Activated naive CD8-positive, alpha-beta T cell treated with anti-CD3 and anti-CD28 coated beads for 36 hours (primary cell): ENCODE results near the gene CCNL1. TPM values are rescaled to one million over a fixed set of nuclear protein-coding genes. Genes with fewer than 3 reads are reported as not detected.

Experiments
- DNase-seq: peaks from one replicate; pipeline ENCODE4 v3.0.0; 2021
- H3K27ac Mint-ChIP-seq: one replicate; pipeline ENCODE4 v1.8.0; 2022; ENCODE audit warnings: mild to moderate bottlenecking, moderate library complexity, mixed read lengths
- H3K27me3 Mint-ChIP-seq: one replicate; pipeline ENCODE4 v1.8.0; 2022; ENCODE audit warnings: mild to moderate bottlenecking, mixed read lengths
- H3K36me3 Mint-ChIP-seq: one replicate; pipeline ENCODE4 v1.8.0; 2021; ENCODE audit warnings: mild to moderate bottlenecking, mixed read lengths
- H3K4me1 Mint-ChIP-seq: one replicate; pipeline ENCODE4 v1.8.0; 2021; ENCODE audit warnings: mixed read lengths
- H3K4me3 Mint-ChIP-seq: one replicate; pipeline ENCODE4 v1.8.0; 2022; ENCODE audit warnings: mild to moderate bottlenecking, moderate library complexity, mixed read lengths
- H3K9me3 Mint-ChIP-seq: one replicate; pipeline ENCODE4 v1.8.0; 2022; ENCODE audit warnings: mixed read lengths
- total RNA-seq, 2 experiments: library from RNA; stranded (reverse); gene quantifications; one replicate each; pipeline ENCODE4 v1.2.3, GENCODE V29; 2021

The CCNL1 gene
- total RNA-seq, 2 experiments from 2014 or later: 139 to 156 TPM

DNA sequence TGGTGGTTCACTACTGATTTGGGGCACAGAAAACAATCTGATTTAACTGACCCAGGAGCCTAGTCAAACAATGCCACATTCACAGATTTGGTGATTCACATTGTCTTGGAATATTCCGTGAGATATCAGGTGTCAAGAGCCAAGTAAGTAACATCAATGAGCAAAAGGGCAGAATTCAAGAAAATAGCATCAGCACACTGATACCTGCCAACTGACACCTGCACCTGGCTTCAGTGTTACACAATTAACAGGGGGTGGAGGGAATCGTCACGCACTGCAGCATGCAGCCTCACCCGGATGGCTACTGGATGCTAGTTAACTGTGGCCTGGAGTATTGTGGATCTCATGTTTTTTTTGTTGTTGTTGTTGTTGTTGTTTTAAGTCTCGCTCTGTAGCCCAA, 17.6 kb downstream of the CCNL1 start:
- H3K4me1 Mint-ChIP-seq: peaks cover 6% of the 10 kb centered on the region
- no peaks in the 10 kb centered on the region for H3K27me3 Mint-ChIP-seq
- DNase-seq: no peak
- H3K4me3 Mint-ChIP-seq: no peak overlapping the region
- no peaks in the 10 kb centered on the region for H3K9me3 Mint-ChIP-seq
- H3K36me3 Mint-ChIP-seq: peaks cover 26% of the 10 kb centered on the region
- no peak overlapping the region for H3K27ac Mint-ChIP-seq

DNA sequence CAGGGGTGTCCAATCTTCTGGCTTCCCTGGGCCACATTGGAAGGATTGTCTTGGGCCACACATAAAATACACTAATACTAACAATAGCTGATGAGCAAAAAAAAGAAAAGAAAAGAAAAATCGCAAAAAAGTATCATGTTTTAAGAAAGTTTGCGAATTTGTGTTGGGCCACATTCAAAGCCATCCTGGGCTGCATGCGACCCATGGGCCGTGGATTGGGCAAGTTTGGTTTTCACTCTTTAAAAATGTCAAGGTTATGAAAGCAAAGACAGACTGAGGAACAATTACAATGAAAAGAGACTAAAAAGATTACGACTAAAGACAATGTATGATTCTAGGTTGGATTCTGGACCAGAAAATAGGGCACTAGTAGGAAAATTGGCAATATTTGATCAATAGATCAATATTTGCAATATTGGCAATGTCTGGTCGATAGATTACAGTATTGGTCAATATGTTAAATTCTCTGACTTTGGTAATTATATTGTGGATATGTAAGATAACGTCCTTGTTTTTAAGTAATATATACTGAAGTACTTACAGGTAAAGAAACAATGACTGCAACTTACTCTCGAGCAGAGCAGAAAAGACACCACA, 19.9 kb downstream of the CCNL1 start:
- no peak overlapping the region for H3K4me3 Mint-ChIP-seq
- peak overlapping the region; percentile 19 for H3K27ac Mint-ChIP-seq
- DNase-seq: no peak
- peaks cover 11% of the 10 kb centered on the region for H3K36me3 Mint-ChIP-seq
- H3K9me3 Mint-ChIP-seq: no peaks in the 10 kb centered on the region
- no peaks in the 10 kb centered on the region for H3K27me3 Mint-ChIP-seq
- H3K4me1 Mint-ChIP-seq: peaks cover 10% of the 10 kb centered on the region

DNA sequence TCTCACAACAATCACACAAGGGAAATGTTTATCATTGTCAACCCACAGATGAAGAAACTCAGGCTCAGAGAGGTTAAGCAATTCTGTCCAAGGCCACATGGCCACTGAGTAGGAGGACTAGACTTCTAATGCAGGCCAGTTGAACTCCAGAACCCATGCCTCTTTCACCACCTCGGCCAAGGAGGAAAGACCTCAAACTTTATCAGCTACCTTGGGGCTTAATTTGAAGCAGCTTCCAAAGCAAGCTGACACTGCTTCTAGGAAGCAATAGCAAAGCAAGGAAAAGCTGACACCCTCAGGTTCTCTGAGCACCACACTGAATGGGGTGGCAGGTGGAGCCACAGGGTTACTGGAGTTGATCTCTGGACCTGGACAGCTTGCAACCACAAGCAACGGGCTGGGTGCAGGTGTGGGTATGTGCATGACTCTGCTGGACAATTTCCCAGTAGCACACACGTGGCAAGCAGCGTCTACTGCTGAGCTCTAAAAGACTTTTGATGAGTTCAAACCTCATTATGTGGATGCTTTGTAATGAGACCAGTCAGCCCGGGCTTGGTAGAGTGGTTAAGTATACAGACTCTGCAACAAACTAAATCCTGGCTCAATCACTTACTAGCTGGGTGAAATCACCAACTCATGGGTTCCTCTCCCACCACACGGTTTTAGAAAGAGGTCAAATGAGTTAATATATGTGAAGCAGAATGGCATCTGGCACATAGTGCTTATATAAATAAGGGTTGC, 23.1 kb downstream of the CCNL1 start:
- DNase-seq: no peak
- Mint-ChIP-seq H3K27ac (peak overlapping the region; percentile 29), H3K27me3 (no peaks in the 10 kb centered on the region), H3K4me1 (peaks cover 29% of the 10 kb centered on the region), H3K9me3 (no peaks in the 10 kb centered on the region), H3K36me3 (peaks cover 6% of the 10 kb centered on the region), H3K4me3 (no peak overlapping the region)

DNA sequence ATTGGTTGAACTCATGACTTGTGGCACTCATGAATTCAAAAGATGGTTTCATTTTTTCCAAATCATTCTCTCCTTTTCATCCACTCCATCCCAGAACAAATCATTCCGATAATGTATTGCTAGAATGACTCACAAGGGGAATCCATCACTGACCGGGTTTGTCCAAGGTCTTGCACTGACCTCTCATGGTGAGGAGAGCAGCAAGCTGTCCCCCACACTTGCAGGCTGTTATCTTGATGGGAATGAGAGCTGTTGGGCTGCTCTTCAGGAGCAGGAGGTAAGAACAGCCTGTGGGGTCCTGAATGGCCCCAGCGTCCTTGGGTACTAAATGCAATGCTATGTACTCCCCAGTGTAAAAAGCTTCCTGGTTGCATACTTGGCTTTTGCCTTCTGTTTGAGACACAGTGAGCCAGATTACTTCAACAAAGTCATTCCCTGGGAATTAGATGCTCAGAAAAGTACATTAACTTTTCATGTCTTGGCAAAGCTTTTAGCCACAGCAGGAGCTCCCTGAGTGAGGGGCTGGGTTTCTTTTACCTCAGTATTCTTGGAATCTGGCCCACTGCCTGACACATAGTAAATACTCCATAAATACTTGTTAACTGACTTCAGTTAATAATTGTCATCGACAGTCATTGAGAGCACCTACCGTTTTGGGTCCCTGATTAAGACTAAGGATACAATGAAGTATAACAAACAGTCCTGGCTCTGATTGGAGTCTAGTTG, 24.1 kb downstream of the CCNL1 start:
- no peaks in the 10 kb centered on the region for H3K27me3 Mint-ChIP-seq
- no peak overlapping the region for H3K27ac Mint-ChIP-seq
- peaks cover 6% of the 10 kb centered on the region for H3K36me3 Mint-ChIP-seq

DNA sequence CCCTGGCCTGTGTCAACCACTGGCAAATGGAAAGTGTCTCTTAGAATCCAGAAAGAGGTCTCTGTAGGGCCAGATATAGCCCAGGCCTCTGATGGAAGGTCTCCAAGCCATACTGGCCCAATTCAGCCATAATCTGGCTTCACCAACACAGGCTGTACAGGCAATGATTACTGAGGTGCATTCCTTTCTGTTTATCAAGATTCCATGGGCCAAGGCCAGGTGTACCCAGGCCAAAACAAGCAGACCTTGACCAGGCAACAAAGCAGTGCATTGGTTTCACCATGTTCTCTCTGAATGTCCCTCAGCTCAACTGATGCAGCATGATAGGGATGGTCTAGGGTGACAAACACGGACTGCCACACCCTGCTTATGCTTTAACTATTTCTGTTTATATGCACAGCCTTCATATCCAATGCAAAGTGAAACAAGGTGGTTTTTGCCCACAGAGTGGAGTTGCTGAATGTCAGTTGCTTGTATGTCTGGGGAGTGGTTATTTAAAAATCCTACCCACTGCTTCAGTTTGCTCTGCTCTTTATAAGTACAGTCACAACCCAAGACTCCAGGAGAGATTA, 25.2 kb downstream of the CCNL1 start:
- no peaks in the 10 kb centered on the region for H3K9me3 Mint-ChIP-seq
- no peak overlapping the region for H3K4me3 Mint-ChIP-seq
- H3K27ac Mint-ChIP-seq: no peak overlapping the region
- no peaks in the 10 kb centered on the region for H3K27me3 Mint-ChIP-seq
- H3K4me1 Mint-ChIP-seq: peaks cover 47% of the 10 kb centered on the region
- H3K36me3 Mint-ChIP-seq: peaks cover 6% of the 10 kb centered on the region
- DNase-seq: no peak

More for the DNA sequence above, 24.1 kb downstream of the CCNL1 start:
- Mint-ChIP-seq H3K4me1 (peaks cover 38% of the 10 kb centered on the region), H3K9me3 (no peaks in the 10 kb centered on the region), H3K4me3 (no peak overlapping the region)
- DNase-seq: no peak

DNA sequence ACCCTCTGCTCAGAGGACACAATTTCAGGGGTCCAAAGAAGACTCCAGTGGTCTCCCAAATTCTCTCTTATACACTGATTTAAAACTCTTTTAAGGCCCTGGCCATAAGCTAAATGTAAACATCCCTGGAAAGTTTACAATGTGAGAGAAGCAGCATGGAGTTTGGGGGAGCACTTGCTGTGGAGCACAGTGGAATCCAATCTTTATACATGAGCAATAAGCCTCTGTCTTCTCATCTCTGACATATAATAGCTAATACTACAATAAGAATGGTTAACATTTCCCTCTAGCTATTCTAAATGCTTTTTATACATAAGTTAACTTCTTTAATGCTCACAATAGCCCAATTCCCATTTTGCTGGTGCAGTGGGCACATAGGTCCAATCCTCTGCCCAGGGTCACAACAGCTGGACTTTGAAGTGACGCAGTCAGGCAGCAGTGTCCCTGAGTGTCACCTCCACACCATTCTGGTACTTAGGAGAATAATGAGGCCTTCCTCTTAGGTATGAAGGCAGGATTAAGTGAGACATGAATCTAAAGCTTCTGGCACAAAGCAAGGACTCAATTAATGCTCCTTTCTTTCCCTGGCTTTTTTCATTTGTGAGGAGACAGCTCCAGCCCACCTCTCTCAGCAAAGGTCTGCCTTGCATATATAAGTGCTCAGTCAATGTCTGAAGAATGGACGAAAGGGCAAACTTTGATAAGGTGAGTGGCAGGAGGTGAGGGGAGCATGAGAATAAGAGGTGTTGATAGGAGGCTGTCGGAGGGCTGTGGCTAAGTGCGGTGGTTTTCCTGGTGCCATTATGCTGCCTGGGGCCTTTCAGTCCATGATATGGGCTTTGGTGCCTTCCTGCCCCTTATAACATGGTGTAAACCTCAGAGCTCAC, 26.3 kb downstream of the CCNL1 start:
- Mint-ChIP-seq H3K27ac (no peak overlapping the region), H3K36me3 (peaks cover 6% of the 10 kb centered on the region), H3K27me3 (no peaks in the 10 kb centered on the region), H3K9me3 (no peaks in the 10 kb centered on the region), H3K4me1 (peaks cover 57% of the 10 kb centered on the region), H3K4me3 (no peak overlapping the region)
- no peak for DNase-seq

DNA sequence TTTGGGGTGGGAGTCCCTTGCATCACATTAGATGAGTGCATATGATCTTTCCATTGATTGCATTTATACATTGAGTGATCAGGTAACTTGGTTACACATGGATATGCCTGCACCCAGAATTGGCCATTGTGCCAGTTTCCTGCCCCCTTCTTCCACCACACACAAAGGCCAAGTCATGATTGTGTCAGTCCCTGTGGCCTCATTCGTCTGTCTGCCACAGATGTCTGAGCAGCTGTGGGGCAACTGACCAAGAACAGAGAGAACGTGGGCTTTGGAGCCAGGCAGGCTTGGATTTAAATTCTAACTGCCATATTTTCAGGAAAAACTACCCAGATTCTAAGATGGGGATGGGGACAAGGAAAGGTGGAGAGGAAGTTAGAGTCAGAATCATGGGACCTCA, 27.0 kb downstream of the CCNL1 start:
- no peak for DNase-seq
- no peak overlapping the region for H3K4me3 Mint-ChIP-seq
- peaks cover under 1% of the 10 kb centered on the region for H3K36me3 Mint-ChIP-seq
- no peaks in the 10 kb centered on the region for H3K9me3 Mint-ChIP-seq
- H3K27me3 Mint-ChIP-seq: no peaks in the 10 kb centered on the region
- peaks cover 65% of the 10 kb centered on the region for H3K4me1 Mint-ChIP-seq
- no peak overlapping the region for H3K27ac Mint-ChIP-seq

DNA sequence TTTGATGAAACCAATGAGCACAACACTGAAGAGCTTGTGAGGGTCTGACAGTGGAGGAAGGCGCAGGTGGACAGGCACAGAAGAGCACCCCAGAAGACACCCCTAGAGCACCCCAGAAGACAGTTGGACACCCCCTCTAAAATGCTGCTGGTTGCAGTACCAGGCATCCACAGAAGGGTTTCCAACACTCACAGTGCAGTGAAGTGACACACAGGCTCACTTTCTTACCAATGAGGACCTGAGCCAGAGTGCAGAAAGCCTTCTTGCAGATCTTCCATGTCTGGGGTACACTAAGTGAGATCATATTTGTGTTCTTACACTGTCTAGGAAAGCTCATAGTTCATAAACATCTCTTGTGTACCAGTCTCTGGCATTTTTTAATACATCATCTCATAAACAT, 27.6 kb downstream of the CCNL1 start:
- H3K27me3 Mint-ChIP-seq: no peaks in the 10 kb centered on the region
- H3K4me1 Mint-ChIP-seq: peaks cover 67% of the 10 kb centered on the region
- H3K36me3 Mint-ChIP-seq: no peaks in the 10 kb centered on the region
- H3K27ac Mint-ChIP-seq: peak overlapping the region; percentile 13
- no peaks in the 10 kb centered on the region for H3K9me3 Mint-ChIP-seq
- H3K4me3 Mint-ChIP-seq: no peak overlapping the region
- DNase-seq: no peak

DNA sequence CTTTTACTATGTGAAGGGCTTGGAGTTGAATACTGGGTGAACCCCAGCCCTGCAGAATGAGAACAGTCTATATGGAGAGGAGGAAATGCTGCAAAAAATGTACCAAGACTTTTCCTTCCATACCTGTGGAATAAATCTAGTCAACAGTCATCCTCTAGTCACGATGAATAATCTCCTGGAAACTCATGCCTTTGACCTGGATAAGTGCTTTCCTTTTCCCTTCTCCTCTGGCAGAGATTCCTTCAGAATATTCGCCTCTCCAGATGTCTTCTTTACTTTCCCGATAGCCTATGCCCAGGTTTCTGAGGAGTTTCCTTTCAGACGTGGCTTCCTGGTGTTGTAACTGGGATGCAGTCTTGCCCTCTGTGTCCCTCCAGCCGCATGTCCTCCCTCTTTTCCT, 28.1 kb downstream of the CCNL1 start:
- H3K27me3 Mint-ChIP-seq: no peaks in the 10 kb centered on the region
- no peak for DNase-seq
- no peaks in the 10 kb centered on the region for H3K9me3 Mint-ChIP-seq
- peaks cover 67% of the 10 kb centered on the region for H3K4me1 Mint-ChIP-seq
- H3K4me3 Mint-ChIP-seq: no peak overlapping the region
- H3K27ac Mint-ChIP-seq: peak overlapping the region; percentile 84
- H3K36me3 Mint-ChIP-seq: no peaks in the 10 kb centered on the region

DNA sequence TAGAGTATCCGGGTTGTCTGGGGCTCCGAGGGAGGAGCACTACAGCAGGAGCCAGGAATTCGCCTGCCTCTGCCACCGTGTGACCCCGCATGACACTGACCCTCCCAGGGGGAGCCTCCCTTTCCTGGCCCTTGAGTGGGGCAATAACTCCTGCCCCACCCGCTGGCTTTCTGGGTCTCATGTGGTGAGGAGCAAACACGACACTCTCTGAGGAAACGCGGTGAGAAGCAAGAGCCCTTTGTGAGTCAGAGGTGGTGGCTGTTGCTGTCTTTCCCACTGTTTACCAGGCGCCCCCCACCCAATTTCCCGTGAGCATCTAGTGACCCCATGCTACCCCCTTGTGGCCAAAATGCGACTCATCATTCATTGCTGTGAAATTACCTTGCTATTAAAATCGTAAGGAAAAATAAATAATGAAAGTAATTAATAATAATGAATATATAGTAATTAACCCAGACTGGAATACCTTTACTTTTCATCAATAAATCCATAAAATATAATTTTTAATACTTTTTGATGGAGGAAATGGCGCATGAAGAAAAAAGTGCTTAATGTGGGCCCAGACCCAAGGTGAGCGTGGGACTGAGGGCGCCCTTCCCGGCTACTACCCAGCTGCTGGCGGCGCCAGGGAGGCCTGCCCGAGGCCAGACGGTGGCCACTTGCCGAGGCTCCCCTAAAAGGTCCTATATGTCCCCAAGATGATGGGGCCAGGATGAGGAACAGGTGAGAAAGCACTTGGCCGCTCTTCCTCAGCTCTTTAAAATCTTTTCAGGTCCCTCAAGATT, 29.3 kb downstream of the CCNL1 start:
- H3K36me3 Mint-ChIP-seq: no peaks in the 10 kb centered on the region
- DNase-seq: peak; percentile 67
- peak overlapping the region; percentile 74 for H3K4me3 Mint-ChIP-seq
- no peaks in the 10 kb centered on the region for H3K9me3 Mint-ChIP-seq
- no peaks in the 10 kb centered on the region for H3K27me3 Mint-ChIP-seq
- H3K27ac Mint-ChIP-seq: peak overlapping the region; percentile 93
- peaks cover 67% of the 10 kb centered on the region for H3K4me1 Mint-ChIP-seq

DNA sequence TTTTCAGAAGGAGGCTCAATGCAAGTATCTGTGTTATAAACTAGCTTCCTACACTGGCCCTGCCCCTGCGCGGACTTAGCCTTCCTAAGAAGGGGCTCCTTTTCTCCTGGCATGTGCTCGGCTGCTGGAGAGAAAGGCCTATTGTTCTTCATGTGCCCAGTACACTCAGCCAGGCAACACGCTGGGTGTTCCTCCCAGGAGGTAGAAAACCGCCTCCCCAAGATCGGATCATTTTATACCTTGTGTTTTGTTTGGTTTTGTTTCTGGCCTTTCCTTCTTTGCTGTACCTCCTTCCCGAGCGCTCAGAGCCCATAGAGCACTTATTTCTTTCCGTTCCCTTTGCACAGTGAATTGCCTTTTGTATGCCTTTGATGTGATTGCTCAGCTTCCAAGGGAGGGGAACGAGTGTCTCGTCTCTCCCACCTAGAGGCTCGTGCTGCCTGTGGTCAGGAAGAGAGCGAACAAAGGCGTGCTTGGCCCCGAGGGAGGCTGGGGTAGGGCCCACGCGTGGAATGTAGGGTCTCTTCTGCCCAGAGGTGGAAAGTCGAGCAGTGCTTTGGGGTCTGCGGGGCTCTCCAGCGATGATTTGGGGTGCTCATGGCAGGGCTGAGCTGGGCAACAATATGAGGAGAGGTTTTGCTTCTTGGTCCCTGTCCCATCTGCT, 30.0 kb downstream of the CCNL1 start:
- Mint-ChIP-seq H3K27ac (peak overlapping the region; percentile 93), H3K36me3 (no peaks in the 10 kb centered on the region), H3K4me3 (peak overlapping the region; percentile 74), H3K9me3 (no peaks in the 10 kb centered on the region), H3K27me3 (no peaks in the 10 kb centered on the region), H3K4me1 (peaks cover 68% of the 10 kb centered on the region)
- DNase-seq: peak; percentile 28

DNA sequence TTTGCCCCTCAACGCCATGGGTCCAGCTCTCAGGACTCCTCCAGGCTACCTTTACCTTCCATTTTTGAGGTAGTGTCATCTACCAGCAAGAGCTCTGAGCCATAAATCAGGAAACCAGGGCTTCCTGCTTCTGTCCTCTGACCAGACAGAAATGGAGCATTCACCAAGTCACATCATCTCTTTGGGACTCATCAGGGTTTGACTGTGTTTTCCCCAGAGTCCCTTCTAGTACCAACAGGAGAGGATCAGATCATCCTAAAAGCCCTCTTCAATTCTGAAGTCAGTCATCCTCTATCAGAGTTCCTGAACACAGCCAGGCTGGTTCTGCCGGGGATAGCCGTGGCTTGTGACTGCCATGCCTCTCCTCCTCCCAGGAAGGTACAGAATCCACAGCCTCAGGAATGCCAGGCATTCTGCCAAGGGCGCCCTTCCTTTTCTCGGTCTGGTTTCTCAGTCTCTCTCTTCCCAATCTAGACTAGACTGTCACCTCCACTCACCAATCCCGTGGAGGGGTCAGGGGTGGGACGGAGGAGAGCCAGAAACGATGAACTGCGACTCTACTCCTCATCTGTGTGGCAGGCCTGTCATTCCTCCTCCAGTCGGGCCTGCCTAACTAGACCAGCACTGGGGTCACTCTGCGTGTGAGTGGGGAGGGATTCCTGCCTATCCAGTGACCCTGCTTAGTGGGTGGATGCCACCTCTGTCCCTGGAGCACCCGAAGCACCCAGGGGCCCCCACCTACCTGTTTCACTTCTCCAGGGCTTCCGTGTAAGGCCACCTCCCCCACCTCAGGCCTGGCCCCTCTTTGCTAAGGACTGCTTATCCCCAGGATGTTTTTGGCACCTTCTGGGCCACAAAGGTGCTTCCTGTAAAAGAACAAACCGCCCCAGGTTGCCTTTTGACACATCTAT, 30.9 kb downstream of the CCNL1 start:
- Mint-ChIP-seq H3K27ac (peak overlapping the region; percentile 93), H3K36me3 (no peaks in the 10 kb centered on the region), H3K27me3 (no peaks in the 10 kb centered on the region), H3K9me3 (no peaks in the 10 kb centered on the region), H3K4me3 (peak overlapping the region; percentile 74), H3K4me1 (peaks cover 63% of the 10 kb centered on the region)
- DNase-seq: peak; percentile 45
